Measurements from ENCODE around the gene LRSAM1.

DNA sequence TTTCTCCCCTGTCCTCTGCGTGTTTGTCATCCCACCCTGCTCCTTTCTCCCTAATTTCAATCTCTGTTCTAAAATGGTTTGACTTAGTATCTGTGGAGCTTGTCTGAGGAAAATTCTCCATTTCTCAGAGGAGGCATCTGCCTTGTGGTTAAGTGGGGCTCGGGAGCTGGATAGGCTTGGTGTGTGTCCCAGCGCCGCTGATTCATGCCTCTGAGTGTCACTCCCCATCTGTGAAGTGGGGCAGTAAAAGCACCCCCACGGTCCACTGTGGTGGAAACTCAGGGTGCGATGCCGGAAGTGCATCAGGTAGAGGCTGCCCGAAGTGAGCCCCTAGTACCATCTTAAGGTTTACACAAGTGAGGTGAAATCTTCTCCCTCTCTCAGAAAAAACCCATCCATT is 37.6 kb downstream of the LRSAM1 start:
- TF ChIP-seq GATA2 (IDR thresholded peaks at IDR 0.05; ENCODE audit: low read depth, low read length), result no peak
- TF ChIP-seq GATA3 (IDR thresholded peaks at IDR 0.05; ENCODE audit: low read depth, low read length), result no peak

Data from SH-SY5Y (cell line).